Measurements from ENCODE around the gene DYNAP.

The DYNAP gene, protein sequence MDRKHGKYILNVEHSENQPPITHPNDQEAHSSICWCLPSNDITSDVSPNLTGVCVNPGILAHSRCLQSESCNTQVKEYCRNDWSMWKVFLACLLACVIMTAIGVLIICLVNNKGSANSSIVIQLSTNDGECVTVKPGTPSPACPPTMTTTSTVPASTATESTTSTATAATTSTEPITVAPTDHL

GRCh38 chr18:54590945-54591344, at the start of gene DYNAP:
Gene DYNAP (plus strand): TSS chr18:54591245. CDS start chr18:54591283, 38 bp downstream.
- DNase-seq, result no peak

- no peak for DNase-seq
These were observed 39.5 kb upstream of the DYNAP start for GRCh38 chr18:54551590-54551989.

- DNase-seq, result no peak
These were observed 35.8 kb upstream of the DYNAP start for GRCh38 chr18:54555286-54555685.

DNA sequence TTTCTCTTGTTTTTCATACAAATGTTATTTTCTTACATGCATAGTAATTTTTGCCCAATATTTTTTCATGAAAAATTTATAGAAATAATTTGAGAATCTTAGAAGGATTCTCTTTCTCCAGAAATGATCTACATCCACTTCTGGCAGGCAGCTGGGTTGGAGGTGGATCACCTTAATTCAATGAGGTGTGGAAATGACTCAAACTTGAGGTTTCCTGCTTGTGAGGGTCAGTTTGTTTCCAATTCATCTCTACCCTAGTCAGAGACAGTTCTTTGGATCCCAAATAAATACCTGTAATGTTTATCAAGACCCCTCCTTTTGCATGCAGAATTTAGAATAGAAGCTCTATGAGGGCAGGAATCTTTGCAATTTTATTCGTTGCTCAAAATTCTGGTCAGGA, 35.0 kb upstream of the DYNAP start:
- DNase-seq, result no peak

DNA sequence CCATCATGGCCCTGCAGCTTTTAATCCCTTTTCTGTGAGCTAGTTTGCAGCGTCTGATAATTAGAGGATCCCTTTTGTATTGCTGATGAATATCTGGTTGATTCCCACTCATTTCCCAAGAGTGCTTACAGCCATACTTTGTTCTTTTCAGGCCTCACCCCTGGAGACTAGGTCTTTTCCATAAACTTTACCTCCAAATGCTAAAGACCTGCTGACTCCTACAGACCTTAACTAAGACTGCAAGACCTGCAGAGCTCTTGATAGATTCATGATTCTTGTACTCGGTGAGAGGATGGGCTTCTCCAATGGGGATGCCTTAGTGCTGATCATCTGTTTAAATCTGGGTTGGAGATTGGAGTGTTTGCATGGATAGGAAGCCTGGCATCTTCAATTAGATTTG, 33.1 kb upstream of the DYNAP start:
- DNase-seq, result no peak

- no peak for DNase-seq
These were observed 32.1 kb upstream of the DYNAP start for GRCh38 chr18:54558609-54559585.

DNA sequence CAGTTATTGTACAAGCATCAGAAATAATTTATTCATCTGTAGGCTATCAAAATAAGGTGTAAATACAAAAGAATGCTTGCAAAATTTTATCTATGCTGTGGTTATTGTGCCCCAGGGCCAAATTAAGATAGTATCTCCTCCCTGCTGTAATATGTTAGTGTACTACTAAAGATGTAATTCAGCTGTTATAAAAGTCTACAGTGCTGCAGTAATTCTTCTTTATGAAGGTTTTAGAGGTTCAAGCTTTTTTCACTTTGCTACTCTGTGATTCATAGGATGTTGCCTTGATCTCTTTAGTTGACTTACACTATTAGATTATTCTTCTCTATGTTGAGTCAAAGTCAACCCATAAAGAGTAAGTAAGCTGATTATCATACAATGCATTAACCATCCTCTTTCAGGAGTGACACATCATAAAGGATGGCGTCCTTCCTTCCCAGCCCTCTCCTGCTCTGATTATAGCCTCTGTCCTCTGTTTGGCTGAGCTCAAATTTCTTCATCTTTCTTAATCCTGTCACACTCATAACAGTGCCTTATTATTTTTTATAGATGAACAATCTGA, 29.3 kb upstream of the DYNAP start:
- no peak for DNase-seq

DNA sequence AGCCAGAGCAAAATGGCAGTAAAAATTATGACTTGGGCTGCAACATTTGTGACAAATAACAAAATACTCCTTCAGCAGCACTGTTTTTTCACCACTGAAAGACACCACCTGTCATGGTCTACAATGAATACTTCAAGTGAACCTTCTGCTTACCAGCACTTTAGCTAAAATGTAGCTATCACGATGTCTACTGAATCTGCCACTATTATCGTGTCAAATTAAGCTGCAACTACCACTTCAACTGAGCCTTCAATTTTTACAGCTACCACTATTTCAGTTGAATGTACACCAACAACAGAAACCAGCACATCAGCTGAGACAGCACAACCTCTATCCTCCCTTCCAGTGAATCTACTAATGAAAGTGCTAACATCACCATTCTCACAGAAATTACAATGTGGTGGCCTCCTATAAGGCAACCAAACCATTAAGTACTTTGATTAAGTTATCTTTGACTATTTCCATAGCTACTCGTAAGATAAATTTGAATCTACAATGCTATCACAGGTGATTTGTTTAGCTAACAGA, 10.8 kb upstream of the DYNAP start:
- DNase-seq, result no peak

GRCh38 chr18:54584065-54584464, 7.0 kb upstream of the DYNAP start:
- DNase-seq, result no peak

GRCh38 chr18:54585743-54586142, 5.3 kb upstream of the DYNAP start:
- DNase-seq, result no peak

DNA sequence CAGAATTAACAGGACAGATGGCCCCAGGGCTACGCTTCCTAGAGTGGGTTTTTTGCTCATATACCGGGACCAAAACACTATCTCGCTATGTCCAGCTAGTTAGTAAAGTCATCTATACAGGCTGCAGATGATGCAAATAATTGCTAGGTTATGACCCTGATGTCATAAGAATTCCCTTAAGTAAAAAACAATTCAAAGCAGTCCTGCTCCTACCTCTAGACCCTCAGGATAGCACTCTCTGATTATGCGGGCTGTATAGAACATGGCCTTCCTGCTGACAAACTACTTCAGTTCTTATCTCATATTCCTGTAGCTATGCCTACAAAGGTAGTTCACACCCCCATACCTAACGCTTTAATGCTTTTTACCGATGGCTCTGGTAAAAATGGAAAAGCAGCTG, 13.2 kb downstream of the DYNAP start:
- no peak for DNase-seq

DNA sequence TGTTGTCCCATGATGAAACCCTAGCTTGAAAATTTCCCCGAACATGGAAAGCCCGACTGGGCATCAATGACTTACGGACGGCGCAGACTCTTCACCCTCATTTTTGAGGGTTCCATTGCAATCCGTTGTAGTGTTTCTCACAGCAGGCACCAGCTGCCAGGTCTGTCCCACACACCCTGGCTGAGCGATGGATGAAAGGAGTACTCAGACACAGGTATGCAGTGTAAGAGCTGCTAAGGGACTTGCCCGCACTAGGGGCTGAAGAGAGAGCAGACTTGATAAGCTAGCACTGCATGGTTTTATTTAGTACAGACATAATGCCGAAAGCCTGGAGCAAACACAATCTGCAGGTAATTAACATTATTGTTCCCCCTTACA, 15.8 kb downstream of the DYNAP start:
- DNase-seq, result no peak

- no peak for DNase-seq
These were observed 16.4 kb downstream of the DYNAP start for GRCh38 chr18:54607213-54608027.

DNA sequence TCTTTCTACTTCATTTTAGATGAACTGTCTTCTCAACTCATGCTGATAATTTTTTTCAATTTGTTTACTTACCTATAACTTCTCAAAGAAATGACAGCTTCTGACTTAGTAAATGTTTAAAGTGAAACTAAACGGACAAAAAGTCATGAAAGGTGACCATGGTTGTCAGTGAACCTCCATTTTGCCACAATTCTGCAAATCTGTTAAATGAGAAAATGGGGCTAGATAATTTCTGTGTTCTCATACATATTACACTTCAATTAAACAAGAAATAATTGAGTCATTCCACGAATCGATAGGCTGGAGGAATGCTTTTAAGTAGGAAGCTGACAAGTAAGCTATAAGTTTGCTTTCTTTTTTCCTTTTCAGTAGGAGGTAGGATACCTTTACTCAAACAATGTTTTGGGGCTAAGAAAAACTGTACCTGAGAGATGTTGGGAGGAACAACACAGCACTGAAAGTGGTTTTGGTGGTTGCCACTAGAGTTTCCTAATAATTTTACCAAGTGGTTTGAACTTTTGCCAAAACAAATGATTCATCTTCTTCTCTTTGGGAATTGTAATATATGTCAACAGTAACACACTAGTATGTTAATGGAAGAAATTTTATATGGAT, 17.1 kb downstream of the DYNAP start:
- DNase-seq, result no peak

- DNase-seq, result no peak
These were observed 20.8 kb downstream of the DYNAP start for GRCh38 chr18:54611816-54612215.

DNA sequence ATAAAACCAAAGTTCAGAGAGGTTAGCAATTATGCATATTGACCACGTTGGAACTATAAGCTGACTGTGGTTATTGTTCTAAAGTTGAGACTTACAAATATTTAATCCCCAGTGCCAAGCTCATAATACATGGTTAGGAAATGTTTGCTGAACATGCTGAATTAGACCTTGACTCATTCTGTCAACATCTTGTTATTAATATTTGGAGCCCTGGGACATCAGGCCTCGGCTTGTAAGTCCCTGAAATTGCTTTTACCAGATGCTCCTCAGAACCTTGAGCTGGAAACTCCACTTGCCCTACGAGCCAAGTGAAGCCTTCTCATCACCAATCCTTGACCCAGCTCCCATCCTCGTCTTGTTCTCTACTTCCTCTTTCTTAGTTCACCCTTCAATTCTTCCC, 21.2 kb downstream of the DYNAP start:
- no peak for DNase-seq

DNA sequence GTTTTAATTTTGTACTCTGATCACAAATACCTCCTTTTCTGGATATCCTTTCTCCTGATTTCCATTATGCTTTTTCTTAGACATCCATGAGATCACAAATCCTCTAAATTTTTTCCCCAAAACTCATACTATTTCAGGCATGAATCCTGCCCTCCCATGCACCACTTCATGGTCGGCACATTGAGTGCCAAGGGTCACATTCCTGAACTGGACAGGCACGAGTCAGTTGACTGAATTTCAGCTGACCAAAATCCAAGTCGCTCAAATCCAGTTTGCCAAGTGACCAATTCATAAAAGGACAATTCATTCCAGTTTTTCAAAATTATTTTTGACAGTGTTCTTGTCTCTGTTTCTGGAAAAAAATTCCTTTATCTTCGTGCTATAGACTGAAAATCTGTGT, 22.1 kb downstream of the DYNAP start:
- no peak for DNase-seq

GRCh38 chr18:54616220-54616848, 25.3 kb downstream of the DYNAP start:
- DNase-seq, result no peak

GRCh38 chr18:54622084-54622483, 31.0 kb downstream of the DYNAP start:
- no peak for DNase-seq

- no peak for DNase-seq
These were observed 35.7 kb downstream of the DYNAP start for GRCh38 chr18:54626779-54627178.

DNA sequence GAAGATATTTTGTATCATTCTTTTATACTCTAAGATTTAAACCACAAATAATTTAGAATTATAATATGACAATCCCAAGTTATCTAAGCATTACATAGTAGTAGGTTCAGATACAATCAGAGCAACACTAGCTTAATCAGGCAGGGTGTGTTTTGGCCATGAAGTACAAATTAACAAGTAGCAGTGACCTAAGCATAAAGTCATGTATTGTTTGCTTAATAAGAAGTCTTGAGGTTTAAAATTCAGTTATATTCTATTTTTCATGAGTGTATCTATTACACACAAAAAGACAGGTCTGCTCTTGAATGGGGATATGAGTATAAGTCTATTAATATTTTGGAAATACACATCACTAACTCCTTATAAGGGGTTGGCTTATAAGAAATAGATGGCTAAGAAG, 39.9 kb downstream of the DYNAP start:
- no peak for DNase-seq

DNA sequence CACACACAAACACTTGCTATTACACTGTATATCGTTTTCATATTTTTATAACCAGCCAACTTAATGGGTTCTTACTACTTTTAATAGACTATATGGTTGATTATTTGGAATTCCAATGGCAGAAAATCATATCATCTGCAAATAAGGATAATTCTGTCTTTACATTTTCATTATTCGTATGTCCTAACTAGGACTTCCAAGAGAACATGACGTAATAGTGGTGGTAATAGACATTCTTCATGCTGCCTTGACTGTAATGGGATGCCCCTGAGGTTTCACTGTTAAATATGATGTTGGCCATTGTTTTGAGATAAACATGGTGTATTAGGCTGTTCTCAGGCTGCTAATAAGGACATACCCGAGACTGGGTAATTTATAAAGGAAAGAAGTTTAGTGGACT, 45.2 kb downstream of the DYNAP start:
- no peak for DNase-seq
